ENCODE results near the gene ARHGAP5. TPM values are rescaled to one million over a fixed set of nuclear protein-coding genes. Genes with fewer than 3 reads are reported as not detected.

Gene ARHGAP5
- total RNA-seq, 4 donors from 2014 or later = 77.7 to 139 (median 100) TPM

DNA sequence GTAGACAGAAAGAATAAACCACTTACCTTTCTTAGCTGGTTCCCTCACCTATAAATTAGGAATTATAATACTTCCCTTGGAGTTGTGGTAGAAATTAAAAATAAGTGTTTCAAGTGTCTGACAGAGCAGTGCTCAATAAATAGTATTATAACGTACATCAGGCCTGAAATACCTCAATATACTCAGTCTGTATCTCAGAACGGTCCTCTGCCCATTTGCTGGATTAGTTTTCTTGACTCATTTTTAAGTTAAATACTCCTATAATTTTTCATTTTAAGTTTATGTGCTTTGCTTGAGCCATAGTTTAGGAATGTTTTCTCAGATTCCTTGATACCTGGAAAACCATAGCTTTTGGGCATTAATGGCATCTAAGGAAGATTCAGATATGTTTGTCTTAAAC is 22.4 kb downstream of the ARHGAP5 start:
- DNase-seq = no peak
- Histone ChIP-seq H3K36me3 (peaks cover 0 to 46% (median 4%) of the 10 kb centered on the region in 3 donors), H3K27ac (no peak overlapping the region), H3K27me3 (no peaks in the 10 kb centered on the region), H3K4me3 (no peak overlapping the region), H3K4me1 (peaks cover 0 to 25% (median 0%) of the 10 kb centered on the region in 3 donors), H3K9me3 (no peaks in the 10 kb centered on the region)
- intact Hi-C loops (cut with DNase I) = no loop called here
- TF ChIP-seq POLR2A (IDR thresholded peaks at IDR 0.05) (no peak), CTCF (IDR thresholded peaks at IDR 0.05) (no peak)
- WGBS, 2 donors = 82 to 90% methylated on average over 2 of the region's 2 CpGs

- Histone ChIP-seq H3K4me1 (peaks cover 0 to 31% (median 0%) of the 10 kb centered on the region in 3 donors), H3K36me3 (peaks cover 0 to 40% (median 4%) of the 10 kb centered on the region in 3 donors), H3K4me3 (no peak overlapping the region), H3K27me3 (no peaks in the 10 kb centered on the region), H3K27ac (no peak overlapping the region), H3K9me3 (no peaks in the 10 kb centered on the region)
- 92 to 97% methylated on average over 5 of the region's 5 CpGs for WGBS, 2 donors
- TF ChIP-seq POLR2A (IDR thresholded peaks at IDR 0.05) (no peak), CTCF (IDR thresholded peaks at IDR 0.05) (no peak)
- DNase-seq = no peak
- intact Hi-C loops (cut with DNase I) = no loop called here
These were observed 23.1 kb downstream of the ARHGAP5 start for GRCh38 chr14:32100175-32100574.

- no peak overlapping the region for H3K27ac ChIP-seq
- H3K36me3 ChIP-seq = peaks cover 0 to 43% (median 4%) of the 10 kb centered on the region in 3 donors
- no peaks in the 10 kb centered on the region for H3K9me3 ChIP-seq
- H3K4me1 ChIP-seq = peaks cover 0 to 31% (median 0%) of the 10 kb centered on the region in 3 donors
- H3K27me3 ChIP-seq = no peaks in the 10 kb centered on the region
- 75 to 81% methylated on average over 2 to 3 of the region's 3 CpGs for WGBS, 2 donors
- TF ChIP-seq POLR2A (IDR thresholded peaks at IDR 0.05) (no peak), CTCF (IDR thresholded peaks at IDR 0.05) (no peak)
- intact Hi-C loops (cut with DNase I) = no loop called here
- no peak overlapping the region for H3K4me3 ChIP-seq
- DNase-seq = no peak
These were observed 25.2 kb downstream of the ARHGAP5 start for GRCh38 chr14:32102152-32102787.

DNA sequence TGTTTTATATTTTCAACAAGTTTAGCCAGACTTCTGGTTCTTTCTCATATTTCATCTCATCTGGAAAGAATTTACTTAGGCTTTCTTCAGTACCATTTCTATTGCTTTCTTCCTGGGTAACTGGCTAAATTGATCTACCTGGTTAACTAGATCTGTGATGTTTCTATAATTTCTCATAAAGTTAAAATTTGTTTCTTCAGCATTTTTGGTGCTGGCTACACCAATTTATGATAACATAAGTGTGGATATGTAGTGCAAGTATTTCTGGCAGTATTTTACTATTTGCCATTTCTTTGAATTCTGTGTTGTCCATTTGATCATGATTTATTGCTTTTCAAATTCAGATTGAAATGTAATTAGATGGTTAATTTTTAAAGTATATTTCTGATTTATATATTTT is 25.9 kb downstream of the ARHGAP5 start:
- Histone ChIP-seq H3K4me3 (no peak overlapping the region), H3K27me3 (no peaks in the 10 kb centered on the region), H3K27ac (no peak overlapping the region), H3K4me1 (peaks cover 0 to 31% (median 0%) of the 10 kb centered on the region in 3 donors), H3K36me3 (peaks cover 0 to 37% (median 4%) of the 10 kb centered on the region in 3 donors), H3K9me3 (no peaks in the 10 kb centered on the region)
- no peak for TF ChIP-seq CTCF (IDR thresholded peaks at IDR 0.05)
- TF ChIP-seq POLR2A (IDR thresholded peaks at IDR 0.05) = no peak
- DNase-seq = no peak
- intact Hi-C loops (cut with DNase I) = no loop called here

DNA sequence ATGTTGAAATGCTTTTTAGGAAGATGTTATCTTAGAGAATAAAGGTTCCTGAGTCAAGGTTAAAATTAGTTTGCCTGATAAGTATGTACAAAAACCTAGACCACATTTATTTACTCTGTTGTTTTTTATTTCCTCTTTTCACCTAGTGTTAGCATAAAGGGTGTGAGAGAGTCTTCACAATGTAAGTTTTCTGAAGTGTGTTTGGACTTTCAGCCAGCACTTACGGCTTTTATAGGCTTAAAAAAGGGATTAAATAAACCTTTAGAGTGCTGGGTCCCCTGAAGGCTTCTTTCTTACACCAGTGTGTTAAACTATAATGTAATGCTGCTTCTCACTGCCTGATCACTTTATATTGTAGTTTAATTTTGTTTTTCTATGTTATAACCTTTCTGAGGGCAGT is 27.2 kb downstream of the ARHGAP5 start:
- 35 to 61% methylated on average over 1 of the region's 1 CpG for WGBS, 2 donors
- Histone ChIP-seq H3K4me3 (no peak overlapping the region), H3K9me3 (no peaks in the 10 kb centered on the region), H3K27ac (no peak overlapping the region), H3K36me3 (peaks cover 0 to 28% (median 4%) of the 10 kb centered on the region in 3 donors), H3K4me1 (peaks cover 0 to 31% (median 0%) of the 10 kb centered on the region in 3 donors), H3K27me3 (no peaks in the 10 kb centered on the region)
- TF ChIP-seq POLR2A (IDR thresholded peaks at IDR 0.05) = no peak
- no peak for TF ChIP-seq CTCF (IDR thresholded peaks at IDR 0.05)
- DNase-seq = no peak
- intact Hi-C loops (cut with DNase I) = no loop called here
